ENCODE data around the gene PCDHA11. TPM values are rescaled to one million over a fixed set of nuclear protein-coding genes. Genes with fewer than 3 reads are reported as not detected.

Gene PCDHA11
- total and polyA plus RNA-seq, 2 of the 13 experiments (the other 11 are each of a cell fraction or from before 2014, with no cell fraction given) = 0.29 TPM; not detected in 1

DNA sequence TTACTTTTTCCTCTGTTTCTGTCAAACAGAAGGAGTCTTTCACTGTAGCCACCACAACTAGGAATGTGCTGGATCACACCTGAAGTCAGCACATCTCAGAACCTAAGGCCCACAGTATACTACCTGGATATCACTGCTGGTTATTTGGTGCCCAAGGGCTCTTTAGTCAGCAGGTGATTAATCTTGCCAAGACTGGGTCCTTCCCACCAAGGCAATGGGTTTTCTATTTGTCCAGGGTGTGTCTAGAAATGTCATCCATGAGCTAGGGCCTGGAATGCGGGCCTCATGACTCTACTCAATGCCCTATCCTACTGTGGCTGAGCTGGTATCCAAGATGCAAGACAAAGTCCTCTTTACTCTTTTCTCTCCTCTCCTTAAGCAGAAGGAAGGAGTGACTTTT is 47.6 kb downstream of the PCDHA11 start:
- WGBS (ENCODE audit: low lambda C conversion rate) = 0% methylated on average over 1 of the region's 1 CpG
- Histone ChIP-seq H3K4me1 (ENCODE audit: insufficient read depth, low read length) (no peaks in the 10 kb centered on the region), H3K27me3 (ENCODE audit: control insufficient read depth in 1 of 2, insufficient read depth in 2 of 2, low read length in 2 of 2) (no peaks in the 10 kb centered on the region; a peak in 1 of 5 replicates), H2AFZ (ENCODE audit: low read length) (no peak overlapping the region), H3K4me2 (ENCODE audit: low read depth, low read length) (no peak overlapping the region), H3K4me3 (replicated peaks in 1 of 3; ENCODE audit: insufficient read depth in 1 of 3, low read depth in 2 of 3, low read length in 3 of 3) (no peak overlapping the region), H3K79me2 (ENCODE audit: insufficient read depth, low read length) (no peaks in the 10 kb centered on the region), H3K9ac (ENCODE audit: insufficient read depth, low read depth, low read length) (no peak overlapping the region), H3K27ac (ENCODE audit: extremely low read length, insufficient read depth, low read length) (no peak overlapping the region), H3K9me3 (ENCODE audit: low read length) (no peaks in the 10 kb centered on the region), H3K36me3 (replicated peaks in 1 of 2; ENCODE audit: control insufficient read depth in 1 of 2, insufficient read depth in 2 of 2, low read length in 2 of 2) (no peaks in the 10 kb centered on the region), H4K20me1 (ENCODE audit: insufficient read depth, low read length) (no peaks in the 10 kb centered on the region)
- in situ Hi-C loops (cut with HindIII; ENCODE audit: extremely low pct_ligation_motif_present, low pct_unique_long_range_greater_than_20kb) (no loop called here), intact Hi-C loops (cut with micrococcal nuclease; ENCODE audit: unreplicated experiment) (no loop called here)
- no TSS peak for BruUV-seq (replicated peaks)
- no peak for FAIRE-seq
- ChIA-PET POLR2A (no interaction called here), CTCF (ENCODE audit: low intra/inter-chr PET ratio, low total read pairs) (no interaction called here)
- TF ChIP-seq GABPA (IDR thresholded peaks at IDR 0.05; ENCODE audit: low read depth, low read length) (no peak), GABPA (CRISPR knock-in tag; IDR thresholded peaks at IDR 0.05; ENCODE audit: low read depth) (no peak), ZBTB8A (CRISPR knock-in tag; IDR thresholded peaks at IDR 0.05; ENCODE audit: borderline replicate concordance, low read depth) (no peak), ZNF772 (CRISPR knock-in tag; IDR thresholded peaks at IDR 0.05) (no peak), YY1 (IDR thresholded peaks at IDR 0.05; ENCODE audit: insufficient read depth, insufficient replicate concordance, low read depth, low read length) (no peak), ZNF34 (CRISPR knock-in tag; IDR thresholded peaks at IDR 0.05; ENCODE audit: borderline replicate concordance) (no peak), BRD4 (CRISPR knock-in tag; IDR thresholded peaks at IDR 0.05) (no peak), DMAP1 (CRISPR knock-in tag; IDR thresholded peaks at IDR 0.05) (no peak), ZKSCAN5 (CRISPR knock-in tag; IDR thresholded peaks at IDR 0.05) (no peak), RFXAP (CRISPR knock-in tag; IDR thresholded peaks at IDR 0.05; ENCODE audit: borderline replicate concordance) (no peak), ZNF674 (CRISPR knock-in tag; IDR thresholded peaks at IDR 0.05; ENCODE audit: low read depth) (no peak), KLF11 (CRISPR knock-in tag; IDR thresholded peaks at IDR 0.05) (no peak)
- TF ChIP-seq, protein P1, sequence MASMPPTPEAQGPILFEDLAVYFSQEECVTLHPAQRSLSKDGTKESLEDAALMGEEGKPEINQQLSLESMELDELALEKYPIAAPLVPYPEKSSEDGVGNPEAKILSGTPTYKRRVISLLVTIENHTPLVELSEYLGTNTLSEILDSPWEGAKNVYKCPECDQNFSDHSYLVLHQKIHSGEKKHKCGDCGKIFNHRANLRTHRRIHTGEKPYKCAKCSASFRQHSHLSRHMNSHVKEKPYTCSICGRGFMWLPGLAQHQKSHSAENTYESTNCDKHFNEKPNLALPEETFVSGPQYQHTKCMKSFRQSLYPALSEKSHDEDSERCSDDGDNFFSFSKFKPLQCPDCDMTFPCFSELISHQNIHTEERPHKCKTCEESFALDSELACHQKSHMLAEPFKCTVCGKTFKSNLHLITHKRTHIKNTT (CRISPR knock-in tag; IDR thresholded peaks at IDR 0.05) = no peak
- TF ChIP-seq, protein P2, sequence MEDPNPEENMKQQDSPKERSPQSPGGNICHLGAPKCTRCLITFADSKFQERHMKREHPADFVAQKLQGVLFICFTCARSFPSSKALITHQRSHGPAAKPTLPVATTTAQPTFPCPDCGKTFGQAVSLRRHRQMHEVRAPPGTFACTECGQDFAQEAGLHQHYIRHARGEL (CRISPR knock-in tag; IDR thresholded peaks at IDR 0.05) = no peak
- TF ChIP-seq, protein P3, sequence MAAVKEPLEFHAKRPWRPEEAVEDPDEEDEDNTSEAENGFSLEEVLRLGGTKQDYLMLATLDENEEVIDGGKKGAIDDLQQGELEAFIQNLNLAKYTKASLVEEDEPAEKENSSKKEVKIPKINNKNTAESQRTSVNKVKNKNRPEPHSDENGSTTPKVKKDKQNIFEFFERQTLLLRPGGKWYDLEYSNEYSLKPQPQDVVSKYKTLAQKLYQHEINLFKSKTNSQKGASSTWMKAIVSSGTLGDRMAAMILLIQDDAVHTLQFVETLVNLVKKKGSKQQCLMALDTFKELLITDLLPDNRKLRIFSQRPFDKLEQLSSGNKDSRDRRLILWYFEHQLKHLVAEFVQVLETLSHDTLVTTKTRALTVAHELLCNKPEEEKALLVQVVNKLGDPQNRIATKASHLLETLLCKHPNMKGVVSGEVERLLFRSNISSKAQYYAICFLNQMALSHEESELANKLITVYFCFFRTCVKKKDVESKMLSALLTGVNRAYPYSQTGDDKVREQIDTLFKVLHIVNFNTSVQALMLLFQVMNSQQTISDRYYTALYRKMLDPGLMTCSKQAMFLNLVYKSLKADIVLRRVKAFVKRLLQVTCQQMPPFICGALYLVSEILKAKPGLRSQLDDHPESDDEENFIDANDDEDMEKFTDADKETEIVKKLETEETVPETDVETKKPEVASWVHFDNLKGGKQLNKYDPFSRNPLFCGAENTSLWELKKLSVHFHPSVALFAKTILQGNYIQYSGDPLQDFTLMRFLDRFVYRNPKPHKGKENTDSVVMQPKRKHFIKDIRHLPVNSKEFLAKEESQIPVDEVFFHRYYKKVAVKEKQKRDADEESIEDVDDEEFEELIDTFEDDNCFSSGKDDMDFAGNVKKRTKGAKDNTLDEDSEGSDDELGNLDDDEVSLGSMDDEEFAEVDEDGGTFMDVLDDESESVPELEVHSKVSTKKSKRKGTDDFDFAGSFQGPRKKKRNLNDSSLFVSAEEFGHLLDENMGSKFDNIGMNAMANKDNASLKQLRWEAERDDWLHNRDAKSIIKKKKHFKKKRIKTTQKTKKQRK (IDR thresholded peaks at IDR 0.05; ENCODE audit: low read length) = no peak
- ATAC-seq = no peak
- DNase-seq (ENCODE audit: low spot score) = no peak

Measured in HepG2 (cell line).